OCI-M1 (cell line): ENCODE measurements around the gene CRYGN.

ENCODE experiments used
- DNase-seq: peaks from one replicate; lab custom pipeline; 2025; lab: John Stamatoyannopoulos, UW

CRYGN gene

DNA sequence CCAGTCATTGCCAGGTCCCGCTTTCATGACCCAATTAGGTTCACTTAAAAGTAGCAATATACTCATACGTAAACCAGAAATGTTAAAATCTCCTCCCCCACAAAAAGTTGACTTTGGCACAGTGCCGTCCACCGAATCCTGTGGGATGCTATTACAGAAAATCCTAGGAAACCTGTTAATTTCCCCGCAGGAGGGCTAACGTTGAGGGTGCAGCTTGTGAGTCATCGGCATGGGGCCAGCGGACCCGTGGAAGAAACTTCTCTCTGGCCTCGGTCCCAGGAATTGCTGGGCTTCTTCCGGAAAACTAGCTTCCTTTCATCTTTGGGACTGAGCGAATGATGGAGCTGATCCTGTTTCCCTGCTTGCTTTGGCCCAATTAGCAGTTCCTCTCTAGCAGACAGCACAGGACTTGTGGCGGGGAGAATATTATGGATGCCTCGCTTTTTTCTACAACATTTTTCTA lies 13.5 kb downstream of the CRYGN start:
- DNase-seq, result no peak

- no peak for DNase-seq
Observed at GRCh38 chr7:151425670-151426440, 14.1 kb downstream of the CRYGN start.

GRCh38 chr7:151424799-151425198 lies 15.1 kb downstream of the CRYGN start:
- DNase-seq, result no peak

- no peak for DNase-seq
Observed at GRCh38 chr7:151423936-151424335, 16.0 kb downstream of the CRYGN start.

GRCh38 chr7:151423226-151423625 lies 16.7 kb downstream of the CRYGN start:
- DNase-seq, result no peak

GRCh38 chr7:151422212-151422611 lies 17.7 kb downstream of the CRYGN start:
- DNase-seq, result no peak

- DNase-seq, result no peak
Observed at GRCh38 chr7:151420144-151420543, 19.8 kb downstream of the CRYGN start.

GRCh38 chr7:151416941-151417315 lies 23.0 kb downstream of the CRYGN start:
- DNase-seq, result no peak

- DNase-seq, result no peak
Observed at GRCh38 chr7:151416112-151416940, 23.6 kb downstream of the CRYGN start.

DNA sequence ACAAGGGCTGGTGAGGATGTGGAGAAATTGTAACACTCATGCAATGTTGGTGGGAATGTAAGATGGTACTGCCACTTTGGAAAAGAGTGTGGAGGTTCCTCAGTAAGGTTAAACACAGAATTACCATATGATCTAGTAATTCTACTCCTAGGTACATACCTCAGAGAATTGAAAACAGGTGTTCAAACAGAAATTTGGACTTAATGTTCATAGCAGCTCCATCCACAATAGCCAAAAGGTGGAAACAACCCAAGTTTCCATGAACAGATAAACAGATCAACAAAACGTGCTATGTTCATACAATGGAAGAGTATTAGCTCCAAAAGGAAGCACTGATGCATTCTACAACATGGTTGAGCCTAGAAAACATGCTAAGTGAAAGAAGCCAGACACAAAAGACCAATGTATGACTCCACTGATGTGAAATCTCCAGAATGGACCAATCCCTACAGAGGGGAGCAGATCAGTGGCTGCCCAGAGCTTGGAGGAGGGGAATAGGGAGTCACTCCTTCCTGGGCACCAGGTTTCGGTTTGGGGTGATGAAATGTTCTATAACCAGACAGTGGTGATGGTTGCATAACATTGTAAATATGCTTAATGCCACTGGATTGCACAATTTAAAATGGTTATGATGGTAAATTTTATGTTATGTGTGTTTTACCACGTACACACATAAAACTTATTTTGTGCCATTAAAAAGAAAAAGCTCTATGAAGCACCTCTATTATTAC lies 24.4 kb downstream of the CRYGN start:
- peak; percentile 77 for DNase-seq

DNA sequence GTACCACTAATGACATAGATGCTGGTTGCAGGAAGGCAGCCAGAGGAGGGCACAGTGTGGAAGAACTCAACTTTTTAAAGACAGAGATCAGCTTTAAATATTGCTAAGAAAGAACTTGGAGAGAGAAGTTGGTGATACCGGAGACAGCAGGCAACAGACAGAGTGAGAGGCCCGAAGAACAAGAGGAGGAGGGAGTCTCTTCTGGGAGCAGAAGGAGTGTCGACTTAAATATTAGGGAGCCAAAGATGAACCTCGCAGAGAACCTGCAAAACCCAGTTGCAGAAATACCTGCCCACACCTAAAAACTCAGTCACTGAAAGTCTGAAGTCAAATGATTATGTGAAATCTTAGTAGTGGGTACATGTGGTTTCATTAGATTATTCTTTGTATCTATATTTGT lies 26.7 kb downstream of the CRYGN start:
- DNase-seq, result no peak

DNA sequence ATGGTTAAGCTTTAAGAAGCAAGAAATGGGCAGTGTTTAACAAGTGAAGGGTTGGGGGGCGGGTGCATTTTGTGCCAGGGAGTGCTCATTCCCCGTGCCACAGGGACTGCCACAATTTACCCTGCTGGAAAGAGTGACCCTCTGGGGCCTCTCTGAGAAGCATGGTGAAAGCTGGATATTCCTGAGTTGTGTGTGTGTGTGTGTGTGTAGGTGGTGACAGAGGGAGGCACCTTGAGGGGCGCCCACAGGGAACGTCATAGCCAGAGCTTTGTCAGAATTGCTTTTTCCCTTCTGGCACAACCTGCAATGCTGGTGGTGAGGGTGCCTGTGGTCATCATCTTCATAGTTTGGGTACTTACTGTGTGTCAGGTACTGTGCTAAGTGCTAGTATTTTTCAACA lies 27.6 kb downstream of the CRYGN start:
- DNase-seq, result no peak

DNA sequence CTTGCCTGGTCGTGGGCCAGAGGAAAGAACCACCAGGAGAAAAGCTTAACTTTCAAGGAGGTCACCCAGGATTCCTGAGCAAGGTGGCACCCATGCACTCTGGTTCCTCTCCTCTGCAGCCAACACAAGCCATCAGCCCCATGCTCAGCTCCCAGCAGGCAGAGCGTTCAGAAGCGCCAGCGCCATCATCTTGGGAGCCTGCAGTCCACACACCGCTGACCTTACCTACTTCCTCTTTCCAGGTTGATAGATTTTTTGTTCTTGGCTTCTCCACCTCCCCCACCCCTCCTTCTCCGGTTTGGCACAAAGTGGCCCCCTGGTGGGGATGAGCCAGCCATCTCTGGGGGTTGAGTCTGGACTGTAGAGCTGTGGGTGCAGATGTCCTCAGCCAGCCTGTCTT lies 28.4 kb downstream of the CRYGN start:
- peak; percentile 45 for DNase-seq

DNA sequence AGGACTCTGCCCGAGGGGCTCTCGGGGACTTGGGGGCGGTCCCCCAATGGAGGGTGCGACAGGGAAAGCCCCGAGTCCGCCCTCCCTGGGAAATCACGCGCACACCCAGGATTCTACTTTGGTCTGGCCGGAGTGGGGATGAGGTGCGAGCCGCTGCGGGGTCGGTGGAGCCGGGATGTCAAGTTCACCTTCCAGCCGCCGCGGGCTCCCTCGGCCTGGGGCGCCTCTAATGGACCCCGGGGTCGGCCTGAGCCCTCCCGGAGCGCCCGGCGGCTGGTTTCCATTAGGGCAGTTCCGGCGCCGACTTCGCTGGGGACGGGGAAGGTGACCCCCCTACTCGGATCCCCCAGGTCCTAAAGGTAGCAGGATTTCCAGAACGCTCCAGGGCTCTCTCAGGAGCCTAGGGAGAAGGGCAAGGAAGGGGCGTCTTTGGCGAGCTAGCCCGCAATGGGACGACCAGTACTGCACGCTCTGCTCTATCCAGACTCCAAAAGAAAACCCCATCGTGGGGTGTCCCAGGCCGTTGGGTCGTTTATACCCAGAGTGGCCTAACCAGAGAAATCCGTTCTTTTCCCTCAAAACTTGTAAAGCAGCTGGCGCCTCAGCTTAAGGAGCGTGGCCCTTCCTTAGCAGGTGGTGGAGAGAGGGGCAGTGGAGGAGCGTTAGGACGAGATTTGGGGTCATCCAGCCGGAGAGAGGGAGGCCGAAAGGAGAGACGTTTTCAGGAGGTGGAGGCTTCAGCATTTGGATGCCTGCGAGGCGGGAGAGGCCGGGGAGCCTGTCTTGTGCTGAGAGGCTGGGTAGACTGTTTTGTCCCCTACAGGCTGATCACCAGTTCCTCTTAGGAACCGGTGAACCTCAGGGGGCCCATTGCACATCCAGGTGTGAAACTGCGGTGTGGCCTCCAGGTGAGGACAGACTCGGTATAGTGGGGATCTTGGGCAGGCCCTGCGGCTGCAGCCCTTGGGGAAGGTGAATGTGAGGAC lies 29.2 kb downstream of the CRYGN start:
- no peak for DNase-seq

GRCh38 chr7:151409667-151410404 lies 30.1 kb downstream of the CRYGN start, which contains the start of gene WDR86:
Gene WDR86 (minus strand): TSS chr7:151410038. CDS start chr7:151409589, 449 bp downstream.
- no peak for DNase-seq

GRCh38 chr7:151408839-151409666 lies 30.9 kb downstream of the CRYGN start:
- no peak for DNase-seq

- DNase-seq, result no peak
Observed at GRCh38 chr7:151408498-151408838, 31.5 kb downstream of the CRYGN start.

DNA sequence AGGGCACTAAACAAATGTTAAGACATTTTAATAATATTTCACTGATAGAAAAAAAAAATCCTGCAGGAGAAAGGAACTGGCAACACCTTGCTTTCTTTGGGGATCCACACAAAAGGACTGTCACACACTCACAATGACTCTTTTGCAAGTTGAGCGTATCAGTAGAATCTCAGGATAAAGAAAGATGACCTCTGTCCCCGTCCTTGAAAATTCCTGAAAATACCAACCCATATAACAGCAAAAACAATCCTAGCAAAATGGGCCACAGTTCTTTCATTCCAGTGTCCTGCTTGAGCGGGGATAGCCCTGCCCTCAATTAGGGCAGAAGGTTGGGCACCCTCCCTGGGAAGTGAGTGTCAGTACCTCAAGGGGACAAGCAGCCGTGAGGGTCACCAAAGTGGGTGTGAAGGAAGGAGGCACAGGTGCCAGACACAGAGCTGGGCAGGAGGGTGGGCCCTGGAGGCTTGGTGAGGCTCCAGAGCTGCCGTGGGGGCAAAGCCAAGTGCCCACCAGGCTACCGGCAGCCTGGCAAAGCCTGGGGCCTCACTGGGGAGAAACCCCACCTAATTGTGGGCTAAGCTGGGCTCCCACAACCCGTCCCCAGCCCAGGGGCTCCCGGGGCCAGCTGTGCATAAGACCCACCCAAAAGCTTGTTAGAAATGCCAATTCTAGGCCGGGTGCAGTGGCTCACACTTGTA lies 32.9 kb downstream of the CRYGN start:
- no peak for DNase-seq
